Heart left ventricle (tissue), 13 donors: Measurements from ENCODE around the gene ARRDC1.

Source experiments
- POLR2A ChIP-seq, 2 donors: fragments of 450-650 bp; IDR thresholded peaks; one replicate each; pipeline ENCODE4 v1.6.1; 2017; ENCODE audit warnings: antibody characterized with exemption in 2 of 2, mild to moderate bottlenecking in 2 of 2, moderate library complexity in 2 of 2
- TF ChIP-seq, protein P1 (sequence below), 12 donors: fragments of 200-600 bp; sonication (generic) in 4 of 12; IDR thresholded peaks; one replicate each; pipeline versions ENCODE4 v1.5.0 to v1.8.0; 2018 to 2022; ENCODE audit warnings: antibody characterized with exemption in 12 of 12, mild to moderate bottlenecking in 5 of 12
- donor health status: ischemic (EF 13 %, LVEDD 7.1; RV severe dilation, severe dysfunction).
- donor health status: DM: no; HTN: yes; CAD: no.
- donor health status: DM: no; HTN: no; CAD: no.
- donor health status: ischemic (EF 25% LVEDD 6.9; RV normal size, moderate dysfunction).
- donor health status: ischemic (EF 25% LVEDD 5.7; RV mildly dilated, moderate dysfunction).
- donor health status: ischemic (EF 35%, LVEDD 5.7; RV mildly dilated, moderate dysfunction).
- donor health status: nonischemic (EF 11% LVEDD 7.7; RV severe dilation, severe dysfunction).
- donor health status: DM: yes; HTN: yes; CAD: no.
- donor health status: PGD.
- donor health status: ischemic (EF 29% LVEDD 5.4; RV normal size, mild dysfunction).
- donor health status: nonischemic (EF 23%, LVEDD 6.1; RV moderate dilation, normal function).

DNA sequence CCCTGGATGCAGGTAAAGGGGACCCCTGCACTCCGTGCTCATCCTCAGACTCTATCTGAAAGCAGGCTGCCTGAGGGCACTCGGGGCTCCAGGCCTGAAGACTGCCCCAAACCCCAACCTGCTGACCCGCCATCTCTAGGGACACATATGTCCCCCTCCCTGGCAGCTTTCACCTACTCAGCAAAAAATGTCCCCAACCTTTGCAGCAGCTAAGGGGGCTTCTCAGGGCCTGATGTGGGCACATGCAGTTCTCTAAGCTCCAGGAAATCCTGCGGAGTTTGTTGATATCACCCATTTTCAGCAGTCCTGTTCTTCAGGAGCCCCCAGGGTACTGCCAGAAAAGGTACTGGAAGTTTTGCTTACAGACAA is 24.5 kb upstream of the ARRDC1 start:
- TF ChIP-seq, protein P1, sequence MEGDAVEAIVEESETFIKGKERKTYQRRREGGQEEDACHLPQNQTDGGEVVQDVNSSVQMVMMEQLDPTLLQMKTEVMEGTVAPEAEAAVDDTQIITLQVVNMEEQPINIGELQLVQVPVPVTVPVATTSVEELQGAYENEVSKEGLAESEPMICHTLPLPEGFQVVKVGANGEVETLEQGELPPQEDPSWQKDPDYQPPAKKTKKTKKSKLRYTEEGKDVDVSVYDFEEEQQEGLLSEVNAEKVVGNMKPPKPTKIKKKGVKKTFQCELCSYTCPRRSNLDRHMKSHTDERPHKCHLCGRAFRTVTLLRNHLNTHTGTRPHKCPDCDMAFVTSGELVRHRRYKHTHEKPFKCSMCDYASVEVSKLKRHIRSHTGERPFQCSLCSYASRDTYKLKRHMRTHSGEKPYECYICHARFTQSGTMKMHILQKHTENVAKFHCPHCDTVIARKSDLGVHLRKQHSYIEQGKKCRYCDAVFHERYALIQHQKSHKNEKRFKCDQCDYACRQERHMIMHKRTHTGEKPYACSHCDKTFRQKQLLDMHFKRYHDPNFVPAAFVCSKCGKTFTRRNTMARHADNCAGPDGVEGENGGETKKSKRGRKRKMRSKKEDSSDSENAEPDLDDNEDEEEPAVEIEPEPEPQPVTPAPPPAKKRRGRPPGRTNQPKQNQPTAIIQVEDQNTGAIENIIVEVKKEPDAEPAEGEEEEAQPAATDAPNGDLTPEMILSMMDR (IDR thresholded peaks at IDR 0.05): no peak
- no peak for TF ChIP-seq POLR2A (IDR thresholded peaks at IDR 0.05)
